GM06990 (cell line): ENCODE results near the gene TMTC1.

Source experiments
- DNase-seq: peaks from one replicate; pipeline ENCODE4 v3.0.0-alpha.2; 2011; ENCODE audit not compliant: insufficient read length; ENCODE audit errors: extremely low read depth
- H3K27me3 ChIP-seq: replicated peaks from 2 replicates; pipeline ENCODE4 v1.6.0; 2011; ENCODE audit warnings: low read length; ENCODE audit not compliant: control insufficient read depth, insufficient read depth
- H3K36me3 ChIP-seq: 2 replicates; pipeline ENCODE4 v1.5.1; 2011; ENCODE audit warnings: low read length; ENCODE audit not compliant: control insufficient read depth, insufficient read depth
- H3K4me3 ChIP-seq: replicated peaks from 2 replicates; pipeline ENCODE4 v1.5.1; 2011; ENCODE audit warnings: low read depth, mild to moderate bottlenecking, control low read depth, low read length
- TF ChIP-seq, protein P1 (sequence below): IDR thresholded peaks from 2 replicates; pipeline ENCODE4 v1.5.1; 2011; ENCODE audit warnings: low read length, control low read depth, mild to moderate bottlenecking, inconsistent platforms; ENCODE audit not compliant: insufficient read depth, poor library complexity, severe bottlenecking

The TMTC1 gene

DNA sequence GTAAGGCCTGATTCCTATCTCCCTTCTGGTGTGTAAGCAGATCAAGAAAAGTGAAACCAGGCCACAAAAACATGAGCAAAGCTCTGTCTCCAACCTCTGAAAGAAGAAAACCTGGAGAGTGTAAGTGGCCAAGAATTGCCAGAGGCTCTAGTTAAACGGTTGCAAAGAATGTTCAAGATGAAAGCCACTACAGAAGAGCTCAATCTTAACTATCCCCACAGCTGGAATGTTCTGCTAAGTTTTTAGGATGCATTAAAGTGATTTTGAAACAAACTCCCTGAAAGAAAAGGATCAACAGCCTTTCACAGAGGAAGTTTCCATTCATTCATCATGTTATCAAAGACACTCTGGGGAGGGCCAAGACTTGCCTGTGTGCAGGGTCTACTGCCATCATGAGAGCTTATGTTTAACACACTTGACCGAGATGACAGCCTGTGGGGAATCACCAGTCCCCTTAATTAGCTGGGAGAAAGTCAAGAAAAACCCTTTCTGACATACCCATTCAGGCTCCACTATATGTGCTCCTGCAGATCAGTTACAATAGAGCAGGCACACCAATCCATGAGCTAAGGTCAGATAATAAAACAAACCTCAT is 158.3 kb downstream of the TMTC1 start:
- H3K4me3 ChIP-seq = no peak overlapping the region
- H3K27me3 ChIP-seq = no peaks in the 10 kb centered on the region
- no peaks in the 10 kb centered on the region for H3K36me3 ChIP-seq
- DNase-seq = no peak
- TF ChIP-seq, protein P1, sequence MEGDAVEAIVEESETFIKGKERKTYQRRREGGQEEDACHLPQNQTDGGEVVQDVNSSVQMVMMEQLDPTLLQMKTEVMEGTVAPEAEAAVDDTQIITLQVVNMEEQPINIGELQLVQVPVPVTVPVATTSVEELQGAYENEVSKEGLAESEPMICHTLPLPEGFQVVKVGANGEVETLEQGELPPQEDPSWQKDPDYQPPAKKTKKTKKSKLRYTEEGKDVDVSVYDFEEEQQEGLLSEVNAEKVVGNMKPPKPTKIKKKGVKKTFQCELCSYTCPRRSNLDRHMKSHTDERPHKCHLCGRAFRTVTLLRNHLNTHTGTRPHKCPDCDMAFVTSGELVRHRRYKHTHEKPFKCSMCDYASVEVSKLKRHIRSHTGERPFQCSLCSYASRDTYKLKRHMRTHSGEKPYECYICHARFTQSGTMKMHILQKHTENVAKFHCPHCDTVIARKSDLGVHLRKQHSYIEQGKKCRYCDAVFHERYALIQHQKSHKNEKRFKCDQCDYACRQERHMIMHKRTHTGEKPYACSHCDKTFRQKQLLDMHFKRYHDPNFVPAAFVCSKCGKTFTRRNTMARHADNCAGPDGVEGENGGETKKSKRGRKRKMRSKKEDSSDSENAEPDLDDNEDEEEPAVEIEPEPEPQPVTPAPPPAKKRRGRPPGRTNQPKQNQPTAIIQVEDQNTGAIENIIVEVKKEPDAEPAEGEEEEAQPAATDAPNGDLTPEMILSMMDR = no peak

DNA sequence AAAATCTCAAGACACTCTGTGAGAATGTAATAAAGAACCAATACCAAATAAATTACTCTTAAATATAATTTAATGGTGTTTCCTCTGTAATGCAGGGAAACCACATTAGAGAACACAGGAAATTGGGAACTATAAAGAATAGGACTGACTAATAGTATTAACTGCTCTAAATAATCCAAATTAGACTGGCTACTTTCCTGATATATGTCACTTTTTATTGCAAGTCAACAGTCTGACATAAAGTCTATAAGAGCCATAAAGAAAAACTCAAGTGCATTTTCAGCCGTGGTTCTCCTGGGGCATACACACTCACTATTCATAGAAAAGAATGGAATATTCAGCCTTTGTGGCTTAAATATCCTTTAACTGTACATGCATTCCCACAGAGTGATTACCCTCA is 161.5 kb downstream of the TMTC1 start:
- no peaks in the 10 kb centered on the region for H3K27me3 ChIP-seq
- DNase-seq = no peak
- no peak overlapping the region for H3K4me3 ChIP-seq
- TF ChIP-seq, protein P1 = no peak
- H3K36me3 ChIP-seq = no peaks in the 10 kb centered on the region

DNA sequence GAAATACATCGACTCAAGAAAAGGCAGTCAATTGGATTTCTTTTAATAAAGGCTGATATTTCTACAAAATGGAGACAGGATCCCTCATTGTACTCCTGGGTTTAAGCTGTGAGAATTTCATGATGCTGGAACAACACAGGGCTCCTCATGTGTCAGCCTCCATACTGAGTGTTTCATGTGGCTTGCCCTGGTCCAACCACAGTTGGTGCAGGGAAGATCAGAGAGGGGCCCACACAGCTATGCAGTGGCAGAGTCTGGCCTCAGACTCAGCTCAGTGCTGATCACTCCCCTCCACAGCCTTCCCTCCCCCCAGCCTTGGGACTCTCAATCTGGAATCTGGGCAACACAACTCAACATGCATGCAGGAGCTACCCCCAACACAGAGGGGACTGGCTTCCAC is 163.7 kb downstream of the TMTC1 start:
- TF ChIP-seq, protein P1 = no peak
- DNase-seq = no peak
- Histone ChIP-seq H3K36me3 (no peaks in the 10 kb centered on the region), H3K4me3 (no peak overlapping the region), H3K27me3 (no peaks in the 10 kb centered on the region)

DNA sequence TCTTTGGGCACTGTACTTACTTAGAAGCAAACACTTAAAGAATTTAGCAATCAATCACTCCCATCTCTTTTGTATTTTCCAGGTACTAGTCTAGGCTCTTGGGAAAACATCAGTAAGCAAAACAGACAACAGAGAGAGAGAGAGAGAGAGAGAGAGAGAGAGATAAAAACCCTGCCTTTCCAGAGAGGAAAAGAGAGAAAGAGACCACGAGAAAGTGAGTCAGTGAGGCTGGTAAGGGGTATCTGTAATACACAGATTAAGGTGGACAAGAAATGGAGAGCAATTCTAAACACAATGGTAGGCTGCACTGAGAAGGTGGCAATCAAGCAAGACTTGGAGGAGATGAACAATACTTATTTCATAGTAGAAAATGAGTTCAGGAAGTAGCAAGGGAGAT is 166.3 kb downstream of the TMTC1 start:
- H3K27me3 ChIP-seq = no peaks in the 10 kb centered on the region
- TF ChIP-seq, protein P1 = no peak
- H3K36me3 ChIP-seq = no peaks in the 10 kb centered on the region
- no peak overlapping the region for H3K4me3 ChIP-seq
- no peak for DNase-seq

DNA sequence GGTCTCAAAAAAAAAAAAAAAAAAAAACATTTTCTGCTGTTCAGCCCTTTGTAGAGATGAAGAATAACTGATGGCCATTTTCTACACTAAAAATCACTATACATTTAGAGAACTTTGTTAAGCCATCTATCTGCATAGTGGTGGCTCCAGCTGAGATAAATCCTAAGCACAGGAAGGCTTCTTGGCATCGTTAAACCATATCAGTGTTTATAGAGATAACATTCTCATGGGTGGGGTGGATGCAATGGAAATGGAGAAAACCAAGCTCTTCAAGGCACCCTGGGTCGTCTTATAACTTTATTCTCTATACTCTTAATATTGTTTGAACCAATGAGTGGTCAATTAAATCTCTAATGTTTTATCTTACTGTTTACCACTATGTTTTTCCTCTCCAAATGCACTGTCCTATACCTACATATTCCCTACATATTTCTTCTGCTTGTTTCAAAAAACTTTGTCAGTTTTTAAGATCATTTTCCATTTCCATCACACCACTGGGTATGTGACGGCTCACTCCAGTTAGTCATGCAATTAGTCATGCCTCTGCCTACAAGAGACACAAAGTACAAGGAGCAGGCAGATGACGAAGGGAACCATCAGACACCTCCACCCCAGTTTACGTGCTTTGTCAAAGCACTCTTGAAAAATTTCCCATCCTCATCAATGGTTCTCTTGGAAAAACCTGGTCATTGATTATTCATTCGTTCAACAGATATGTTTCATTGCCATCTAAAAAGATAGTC is 166.9 kb downstream of the TMTC1 start:
- Histone ChIP-seq H3K36me3 (no peaks in the 10 kb centered on the region), H3K4me3 (no peak overlapping the region), H3K27me3 (no peaks in the 10 kb centered on the region)
- no peak for DNase-seq
- TF ChIP-seq, protein P1 = no peak
